Bronchial epithelial cell (primary cell): Measurements from ENCODE around the gene BCAM. TPM values are rescaled to one million over a fixed set of nuclear protein-coding genes. Genes with fewer than 3 reads are reported as not detected.

Experiments used
- DNase-seq: peaks from one replicate; pipeline ENCODE4 v3.0.0-alpha.2; 2010; ENCODE audit warnings: low read depth
- FAIRE-seq: peaks from 2 replicates; lab custom pipeline; 2011; peaks lifted over from hg19 to GRCh38; lab: Jason Lieb, UNC
- H3K27me3 ChIP-seq: 2 replicates; pipeline ENCODE4 v1.5.1; 2011; ENCODE audit warnings: low read length; ENCODE audit not compliant: control insufficient read depth, insufficient read depth
- H3K36me3 ChIP-seq: 2 replicates; pipeline ENCODE4 v1.5.1; 2011; ENCODE audit warnings: low read length; ENCODE audit not compliant: control insufficient read depth, insufficient read depth
- H3K4me3 ChIP-seq: 2 replicates; pipeline ENCODE4 v1.5.1; 2011; ENCODE audit warnings: mild to moderate bottlenecking, low read depth, low read length, control low read depth
- total RNA-seq: library from RNA; depleted of rRNA; stranded (reverse); fragments of >200 nt; gene quantifications from 2 replicates; pipeline ENCODE4 v1.2.1, GENCODE V29; 2014
- TF ChIP-seq, protein P1 (sequence below): IDR thresholded peaks from 2 replicates; pipeline ENCODE4 v1.5.1; 2011; ENCODE audit warnings: mild to moderate bottlenecking, moderate library complexity, low read length, control low read depth, inconsistent platforms; ENCODE audit not compliant: insufficient read depth, severe bottlenecking

Gene BCAM
- total RNA-seq, 1 donor from 2014 or later: 16.6 TPM

DNA sequence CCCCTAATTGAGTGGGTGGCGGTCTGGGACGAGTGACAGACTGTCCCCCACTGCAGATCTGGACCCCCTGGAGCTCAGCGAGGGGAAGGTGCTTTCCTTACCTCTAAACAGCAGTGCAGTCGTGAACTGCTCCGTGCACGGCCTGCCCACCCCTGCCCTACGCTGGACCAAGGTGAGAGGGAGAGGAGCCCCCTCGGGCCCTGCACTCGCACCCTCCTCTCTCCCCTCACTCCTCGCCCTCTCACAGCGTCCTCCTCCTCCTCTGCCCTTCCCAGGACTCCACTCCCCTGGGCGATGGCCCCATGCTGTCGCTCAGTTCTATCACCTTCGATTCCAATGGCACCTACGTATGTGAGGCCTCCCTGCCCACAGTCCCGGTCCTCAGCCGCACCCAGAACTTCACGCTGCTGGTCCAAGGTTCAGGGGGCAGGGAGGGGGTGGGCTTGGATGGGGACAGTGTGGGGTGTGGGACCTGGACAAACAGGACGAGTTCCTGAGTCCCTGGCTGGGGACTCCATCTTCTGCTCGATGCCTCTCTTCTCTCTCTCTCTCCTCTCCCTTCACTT is 9.6 kb downstream of the BCAM start:
- Histone ChIP-seq H3K27me3 (no peaks in the 10 kb centered on the region), H3K36me3 (peaks cover 24% of the 10 kb centered on the region), H3K4me3 (no peak overlapping the region)
- no peak for DNase-seq
- FAIRE-seq: no peak
- TF ChIP-seq, protein P1, sequence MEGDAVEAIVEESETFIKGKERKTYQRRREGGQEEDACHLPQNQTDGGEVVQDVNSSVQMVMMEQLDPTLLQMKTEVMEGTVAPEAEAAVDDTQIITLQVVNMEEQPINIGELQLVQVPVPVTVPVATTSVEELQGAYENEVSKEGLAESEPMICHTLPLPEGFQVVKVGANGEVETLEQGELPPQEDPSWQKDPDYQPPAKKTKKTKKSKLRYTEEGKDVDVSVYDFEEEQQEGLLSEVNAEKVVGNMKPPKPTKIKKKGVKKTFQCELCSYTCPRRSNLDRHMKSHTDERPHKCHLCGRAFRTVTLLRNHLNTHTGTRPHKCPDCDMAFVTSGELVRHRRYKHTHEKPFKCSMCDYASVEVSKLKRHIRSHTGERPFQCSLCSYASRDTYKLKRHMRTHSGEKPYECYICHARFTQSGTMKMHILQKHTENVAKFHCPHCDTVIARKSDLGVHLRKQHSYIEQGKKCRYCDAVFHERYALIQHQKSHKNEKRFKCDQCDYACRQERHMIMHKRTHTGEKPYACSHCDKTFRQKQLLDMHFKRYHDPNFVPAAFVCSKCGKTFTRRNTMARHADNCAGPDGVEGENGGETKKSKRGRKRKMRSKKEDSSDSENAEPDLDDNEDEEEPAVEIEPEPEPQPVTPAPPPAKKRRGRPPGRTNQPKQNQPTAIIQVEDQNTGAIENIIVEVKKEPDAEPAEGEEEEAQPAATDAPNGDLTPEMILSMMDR: no peak

DNA sequence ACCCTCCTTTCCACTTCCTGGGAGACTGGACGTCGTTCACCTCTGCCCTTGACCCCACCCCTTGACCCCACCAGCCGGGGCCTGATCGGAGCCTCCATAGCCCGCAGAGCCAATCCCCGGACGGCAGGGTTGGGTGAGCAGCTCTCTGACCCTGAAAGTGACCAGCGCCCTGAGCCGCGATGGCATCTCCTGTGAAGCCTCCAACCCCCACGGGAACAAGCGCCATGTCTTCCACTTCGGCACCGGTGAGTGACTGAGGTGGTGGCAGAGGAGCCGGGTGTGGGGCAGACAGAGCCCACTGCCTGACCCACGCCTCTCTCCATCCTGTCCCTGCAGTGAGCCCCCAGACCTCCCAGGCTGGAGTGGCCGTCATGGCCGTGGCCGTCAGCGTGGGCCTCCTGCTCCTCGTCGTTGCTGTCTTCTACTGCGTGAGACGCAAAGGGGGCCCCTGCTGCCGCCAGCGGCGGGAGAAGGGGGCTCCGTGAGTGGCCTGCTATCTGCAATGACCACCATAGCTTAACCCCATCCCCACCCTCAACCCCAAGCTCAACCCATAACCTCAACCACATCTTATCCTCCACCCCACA is 10.4 kb downstream of the BCAM start:
- no peak for FAIRE-seq
- TF ChIP-seq, protein P1: no peak

DNA sequence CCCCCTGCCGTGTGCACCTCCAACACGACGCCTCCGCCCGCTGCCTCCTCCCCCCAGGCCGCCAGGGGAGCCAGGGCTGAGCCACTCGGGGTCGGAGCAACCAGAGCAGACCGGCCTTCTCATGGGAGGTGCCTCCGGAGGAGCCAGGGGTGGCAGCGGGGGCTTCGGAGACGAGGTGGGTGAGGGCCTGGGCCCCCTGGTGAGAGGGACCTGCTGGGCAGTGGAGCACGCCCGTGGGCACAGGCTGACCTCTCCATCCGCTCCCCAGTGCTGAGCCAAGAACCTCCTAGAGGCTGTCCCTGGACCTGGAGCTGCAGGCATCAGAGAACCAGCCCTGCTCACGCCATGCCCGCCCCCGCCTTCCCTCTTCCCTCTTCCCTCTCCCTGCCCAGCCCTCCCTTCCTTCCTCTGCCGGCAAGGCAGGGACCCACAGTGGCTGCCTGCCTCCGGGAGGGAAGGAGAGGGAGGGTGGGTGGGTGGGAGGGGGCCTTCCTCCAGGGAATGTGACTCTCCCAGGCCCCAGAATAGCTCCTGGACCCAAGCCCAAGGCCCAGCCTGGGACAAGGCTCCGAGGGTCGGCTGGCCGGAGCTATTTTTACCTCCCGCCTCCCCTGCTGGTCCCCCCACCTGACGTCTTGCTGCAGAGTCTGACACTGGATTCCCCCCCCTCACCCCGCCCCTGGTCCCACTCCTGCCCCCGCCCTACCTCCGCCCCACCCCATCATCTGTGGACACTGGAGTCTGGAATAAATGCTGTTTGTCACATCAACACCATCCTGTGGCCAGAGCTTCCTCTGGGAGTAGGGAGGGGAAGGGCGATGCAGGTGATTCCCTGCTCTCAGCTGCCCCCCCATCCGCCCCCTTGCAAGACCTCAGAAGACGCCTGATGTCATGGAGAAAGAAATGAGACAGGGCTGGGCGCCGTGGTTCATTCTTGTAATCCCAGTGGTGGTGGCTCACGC is 12.0 kb downstream of the BCAM start:
- FAIRE-seq: no peak
- TF ChIP-seq, protein P1: no peak
- peaks cover 2% of the 10 kb centered on the region for H3K27me3 ChIP-seq

More for the DNA sequence above, 10.4 kb downstream of the BCAM start:
- no peak for DNase-seq
- Histone ChIP-seq H3K36me3 (peaks cover 17% of the 10 kb centered on the region), H3K4me3 (no peak overlapping the region), H3K27me3 (no peaks in the 10 kb centered on the region)

DNA sequence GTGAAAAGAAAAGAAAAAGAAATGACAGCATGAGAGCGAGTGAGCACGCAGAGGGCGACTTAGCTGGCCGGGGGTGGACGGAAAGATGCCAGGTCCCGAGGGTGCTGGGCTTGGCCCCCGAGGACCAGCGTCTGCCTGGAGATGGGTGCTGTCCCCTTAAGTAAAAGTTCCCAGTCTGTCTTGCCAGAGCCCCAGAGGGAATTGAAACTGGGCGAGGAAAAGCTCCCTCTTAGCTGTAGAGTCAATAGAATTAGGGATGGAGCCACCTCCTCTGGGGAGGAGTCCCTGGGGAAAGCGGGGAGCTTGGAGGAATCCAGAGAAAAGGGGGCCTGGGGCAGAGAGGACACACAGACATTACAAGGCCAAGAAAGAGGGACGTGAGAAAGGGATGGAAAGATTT is 13.3 kb downstream of the BCAM start:
- peaks cover 3% of the 10 kb centered on the region for H3K27me3 ChIP-seq
- DNase-seq (no peak), FAIRE-seq (no peak)
- H3K36me3 ChIP-seq: peaks cover 9% of the 10 kb centered on the region
- TF ChIP-seq, protein P1: no peak
- no peak overlapping the region for H3K4me3 ChIP-seq

More for the DNA sequence above, 12.0 kb downstream of the BCAM start:
- Histone ChIP-seq H3K36me3 (peaks cover 9% of the 10 kb centered on the region), H3K4me3 (no peak overlapping the region)
- no peak for DNase-seq

DNA sequence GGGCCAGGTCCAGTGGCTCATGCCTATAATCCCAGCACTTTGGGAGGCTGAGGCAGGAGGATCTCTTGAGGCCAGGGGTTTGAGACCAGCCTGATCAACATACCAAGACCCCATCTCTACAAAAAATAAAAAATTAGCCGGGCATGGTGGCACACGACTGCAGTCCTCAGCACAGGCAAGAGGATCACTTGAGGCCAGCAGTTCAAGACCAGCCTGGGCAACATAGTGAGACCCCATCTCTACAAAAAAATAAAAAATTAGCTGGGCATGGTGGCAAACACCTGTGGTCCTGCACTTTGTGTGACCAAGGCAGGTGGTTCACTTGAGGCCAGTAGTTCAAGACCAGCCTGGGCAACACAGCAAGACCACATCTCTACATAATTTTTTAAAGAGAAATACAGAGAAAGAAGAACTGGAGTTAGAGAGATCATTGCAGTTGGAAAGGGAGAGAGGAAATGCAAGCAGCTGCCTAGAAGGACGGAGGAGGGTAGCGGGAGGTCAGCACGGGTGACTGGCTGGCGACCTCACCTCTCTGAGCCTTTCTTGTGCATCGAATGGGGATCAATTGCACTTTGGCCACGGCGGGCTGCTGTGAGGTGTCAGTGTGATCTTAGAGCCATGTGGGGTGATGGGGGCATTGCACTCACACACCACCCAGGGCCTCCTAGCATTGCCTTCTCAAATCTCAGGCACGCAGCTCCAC is 13.9 kb downstream of the BCAM start:
- peaks cover 9% of the 10 kb centered on the region for H3K36me3 ChIP-seq
- no peak overlapping the region for H3K4me3 ChIP-seq
- FAIRE-seq (no peak), DNase-seq (no peak)
- peaks cover 4% of the 10 kb centered on the region for H3K27me3 ChIP-seq
- TF ChIP-seq, protein P1: no peak
